ENCODE measurements around the gene CBX1.

GRCh38 chr17:48036693-48037035, 64.6 kb downstream of the CBX1 start:
- TF ChIP-seq CTCF (conservative IDR thresholded peaks at IDR 0.05; ENCODE audit: low read length) (no peak), EZH2phosphoT487 (IDR thresholded peaks at IDR 0.05; ENCODE audit: borderline replicate concordance) (no peak)
